ENCODE data around the gene AUNIP. TPM values are rescaled to one million over a fixed set of nuclear protein-coding genes. Genes with fewer than 3 reads are reported as not detected.

AUNIP gene
- total and polyA plus RNA-seq, 2 of the 8 experiments (the other 6 are each of a cell fraction or from before 2014, with no cell fraction given): 18.6 to 23.2 TPM

DNA sequence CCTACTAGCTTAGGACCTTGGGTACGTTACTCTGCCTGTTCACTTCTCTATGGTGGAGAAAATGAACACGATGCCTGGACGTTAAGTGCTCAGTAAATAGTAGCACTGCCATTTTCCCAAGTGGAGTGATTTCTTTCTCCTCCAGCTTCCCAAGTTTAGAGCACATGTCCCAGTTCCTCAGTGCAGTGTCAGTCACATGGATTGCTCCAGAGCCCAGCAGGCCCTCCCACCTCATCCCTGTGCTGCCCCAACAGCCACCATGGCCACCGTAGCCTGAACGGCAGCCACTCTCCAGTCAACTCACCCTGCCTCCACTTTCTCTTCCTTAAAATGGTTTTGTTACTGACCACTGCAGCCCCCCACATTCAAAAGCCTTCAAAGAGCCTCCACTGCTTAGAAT, 38.5 kb upstream of the AUNIP start:
- FAIRE-seq: no peak
- H2BK120ac ChIP-seq (replicated peaks; ENCODE audit: low read depth, low read length): no peak overlapping the region
- no peak overlapping the region for H3K18ac ChIP-seq (ENCODE audit: extremely low read depth, low read length)
- H3K9me3 ChIP-seq (ENCODE audit: insufficient read depth in 2 of 2, low read depth in 1 of 2, low read length in 1 of 2): no peaks in the 10 kb centered on the region
- H3K9ac ChIP-seq (replicated peaks in 1 of 4; ENCODE audit: extremely low read depth in 1 of 4, low read depth in 3 of 4, low read length in 3 of 4): no peak overlapping the region
- CTCF ChIA-PET (ENCODE audit: partially characterized antibody): interaction anchor here (0.7 to 16.4 kb wide), 12 partner anchors 10 to 325 kb away, joined by 3 to 330 read pairs (median 7); partner anchors contain the start of gene PAFAH2
- no peak overlapping the region for H2AFZ ChIP-seq (ENCODE audit: low read length)
- peaks cover 0 to 9% of the 10 kb centered on the region in 2 experiments; a peak in 3 of 4 replicates for H3K79me2 ChIP-seq (ENCODE audit: control insufficient read depth in 1 of 2, insufficient read depth in 2 of 2, low read length in 2 of 2)
- H3K14ac ChIP-seq (ENCODE audit: insufficient read length): no peak overlapping the region
- 0 out of 2 replicates have a peak, but pooled peaks cover 3% of the 10 kb centered on the region for H3K79me1 ChIP-seq (ENCODE audit: low read depth, low read length)
- H2AK5ac ChIP-seq (ENCODE audit: low read depth, low read length): no peak overlapping the region
- H2BK20ac ChIP-seq (ENCODE audit: low read length): no peak overlapping the region
- H3K36me3 ChIP-seq (ENCODE audit: control insufficient read depth in 2 of 4, insufficient read depth in 4 of 4, low read length in 3 of 4): peaks cover 20 to 47% (median 38%) of the 10 kb centered on the region in 4 experiments
- H3K4me3 ChIP-seq (ENCODE audit: extremely low read depth in 1 of 4, insufficient read depth in 2 of 4, low read depth in 3 of 4, low read length in 4 of 4): no peak overlapping the region
- no peak overlapping the region for H2BK5ac ChIP-seq (ENCODE audit: low read depth, low read length)
- no peak overlapping the region for H4K91ac ChIP-seq (replicated peaks; ENCODE audit: insufficient read length, low read length)
- no peak overlapping the region for H3K4ac ChIP-seq (replicated peaks; ENCODE audit: insufficient read length, low read depth, low read length)
- DNase-seq (ENCODE audit: low read depth in 1 of 2, low spot score in 2 of 2): no peak
- H4K20me1 ChIP-seq (replicated peaks in 1 of 2; ENCODE audit: control insufficient read depth in 1 of 2, insufficient read depth in 2 of 2, low read length in 2 of 2): peaks cover 2 to 18% of the 10 kb centered on the region in 2 experiments
- no peak overlapping the region for H3K56ac ChIP-seq (replicated peaks; ENCODE audit: insufficient read length, low read depth, low read length)
- no peak overlapping the region for H2BK12ac ChIP-seq (ENCODE audit: low read depth, low read length)
- H3K23me2 ChIP-seq (ENCODE audit: low read depth, low read length): no peaks in the 10 kb centered on the region
- H2BK15ac ChIP-seq (ENCODE audit: low read length): no peak overlapping the region
- no peak overlapping the region for H3K27ac ChIP-seq (ENCODE audit: low read depth, low read length)
- WGBS, 2 experiments (ENCODE audit: extremely low coverage in 1 of 2, insufficient coverage in 1 of 2, insufficient read length in 1 of 2, insufficient replicate concordance in 2 of 2, low coverage in 1 of 2, low lambda C conversion rate in 2 of 2, missing lambda C conversion rate in 1 of 2): 94% methylated on average over 5 of the region's 5 CpGs; no CpG with 5 or more reads in 1 of the 2 experiments
- H4K5ac ChIP-seq (ENCODE audit: insufficient read length, low read depth, low read length): no peak overlapping the region
- no peak overlapping the region for H3K4me2 ChIP-seq (ENCODE audit: insufficient read depth in 1 of 2, low read depth in 2 of 2, low read length in 2 of 2)
- no peak overlapping the region for H3K23ac ChIP-seq (ENCODE audit: insufficient read length)
- POLR2A ChIA-PET (ENCODE audit: partially characterized antibody): interaction anchor here (0.9 to 5.3 kb wide), 14 partner anchors 9 to 127 kb away, joined by 3 to 51 read pairs (median 6); partner anchors contain the start of genes EXTL1, PAFAH2 and STMN1
- no peak overlapping the region for H4K8ac ChIP-seq (ENCODE audit: extremely low read depth, insufficient read depth, low read length)
- no peak for TF ChIP-seq EGR1 (IDR thresholded peaks at IDR 0.05; ENCODE audit: borderline replicate concordance, low read depth, low read length)
- TF ChIP-seq, protein P1, sequence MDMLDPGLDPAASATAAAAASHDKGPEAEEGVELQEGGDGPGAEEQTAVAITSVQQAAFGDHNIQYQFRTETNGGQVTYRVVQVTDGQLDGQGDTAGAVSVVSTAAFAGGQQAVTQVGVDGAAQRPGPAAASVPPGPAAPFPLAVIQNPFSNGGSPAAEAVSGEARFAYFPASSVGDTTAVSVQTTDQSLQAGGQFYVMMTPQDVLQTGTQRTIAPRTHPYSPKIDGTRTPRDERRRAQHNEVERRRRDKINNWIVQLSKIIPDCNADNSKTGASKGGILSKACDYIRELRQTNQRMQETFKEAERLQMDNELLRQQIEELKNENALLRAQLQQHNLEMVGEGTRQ (IDR thresholded peaks at IDR 0.05; ENCODE audit: low read length): no peak
- TF ChIP-seq SIX5 (IDR thresholded peaks at IDR 0.05; ENCODE audit: low read depth, low read length): no peak
- no peak for TF ChIP-seq CBX5 (IDR thresholded peaks at IDR 0.05; ENCODE audit: low read depth, low read length)
- no peak for TF ChIP-seq JUND (IDR thresholded peaks at IDR 0.05; ENCODE audit: low read length)
- no peak for TF ChIP-seq SP4 (IDR thresholded peaks at IDR 0.05; ENCODE audit: low read length)
- no peak for TF ChIP-seq JUN (IDR thresholded peaks at IDR 0.05; ENCODE audit: low read depth, low read length)
- TF ChIP-seq RBBP5 (IDR thresholded peaks at IDR 0.05; ENCODE audit: borderline replicate concordance, low read depth, low read length): no peak
- no peak for TF ChIP-seq KDM4A (IDR thresholded peaks at IDR 0.05; ENCODE audit: low read depth, low read length, severe bottlenecking)
- TF ChIP-seq ZNF274 (IDR thresholded peaks at IDR 0.05; ENCODE audit: borderline replicate concordance, extremely low read depth, low read length): no peak
- no peak for TF ChIP-seq HDAC2 (IDR thresholded peaks at IDR 0.05; ENCODE audit: borderline replicate concordance in 1 of 2, low read depth in 2 of 2, low read length in 2 of 2)
- TF ChIP-seq EP300 (IDR thresholded peaks at IDR 0.05; ENCODE audit: borderline replicate concordance in 1 of 2, low read depth in 2 of 2, low read length in 2 of 2): no peak
- H3K27me3 ChIP-seq (replicated peaks in 1 of 4; ENCODE audit: control insufficient read depth in 3 of 4, extremely low read depth in 1 of 4, insufficient read depth in 3 of 4, low read length in 3 of 4): no peaks in the 10 kb centered on the region
- peaks cover 2 to 4% (median 3%) of the 10 kb centered on the region in 4 experiments; a peak in 5 of 7 replicates for H3K4me1 ChIP-seq (replicated peaks in 1 of 4; ENCODE audit: control insufficient read depth in 3 of 4, insufficient read depth in 4 of 4, low read length in 3 of 4)

All from H1 (cell line).